ENCODE results near the gene OR6Y1.

Gene OR6Y1, protein sequence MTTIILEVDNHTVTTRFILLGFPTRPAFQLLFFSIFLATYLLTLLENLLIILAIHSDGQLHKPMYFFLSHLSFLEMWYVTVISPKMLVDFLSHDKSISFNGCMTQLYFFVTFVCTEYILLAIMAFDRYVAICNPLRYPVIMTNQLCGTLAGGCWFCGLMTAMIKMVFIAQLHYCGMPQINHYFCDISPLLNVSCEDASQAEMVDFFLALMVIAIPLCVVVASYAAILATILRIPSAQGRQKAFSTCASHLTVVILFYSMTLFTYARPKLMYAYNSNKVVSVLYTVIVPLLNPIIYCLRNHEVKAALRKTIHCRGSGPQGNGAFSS

DNA sequence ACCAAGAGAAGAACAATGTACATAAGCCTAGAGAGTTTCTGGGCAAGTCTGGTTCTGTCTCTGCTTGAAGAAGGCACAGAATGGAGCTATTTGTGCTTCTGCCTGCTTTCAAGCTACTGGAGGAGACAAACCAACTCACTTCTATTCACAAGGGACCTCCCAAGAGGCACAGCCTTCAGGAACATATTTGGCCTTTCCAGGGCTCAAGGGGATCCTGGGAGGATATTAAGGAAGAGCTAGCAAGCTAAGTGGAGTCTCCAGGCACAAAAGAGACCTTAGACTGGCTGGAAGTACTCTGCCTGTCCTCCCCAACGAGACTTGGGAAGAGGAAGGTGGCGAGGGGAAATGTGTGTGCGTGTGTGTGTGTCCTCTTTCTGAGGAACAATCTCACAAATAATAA is at the start of gene OR6Y1:
OR6Y1 (minus strand) TSS at position 54 of the 400 bp plus-strand sequence. CDS start 6,300 bp downstream, outside the sequence.
- no peak for DNase-seq

DNA sequence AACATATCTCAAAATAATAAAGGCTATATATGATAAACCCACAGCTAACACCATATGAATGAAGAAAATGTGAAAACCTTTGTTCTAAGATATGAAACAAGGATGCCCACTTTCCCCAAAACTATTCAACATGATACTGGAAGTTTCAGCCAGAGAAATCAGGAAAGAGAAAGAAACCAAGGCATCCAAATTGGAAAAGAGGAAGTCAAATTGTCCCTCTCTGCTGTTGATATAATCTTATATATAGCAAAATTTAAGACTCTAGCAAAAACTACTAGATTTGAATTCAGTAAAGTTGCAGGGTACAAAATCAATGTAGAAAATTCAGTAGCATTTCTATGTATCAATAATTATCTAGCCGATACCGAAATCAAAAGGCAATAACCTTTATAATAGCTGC is 46.5 kb upstream of the OR6Y1 start:
- no peak for DNase-seq

DNA sequence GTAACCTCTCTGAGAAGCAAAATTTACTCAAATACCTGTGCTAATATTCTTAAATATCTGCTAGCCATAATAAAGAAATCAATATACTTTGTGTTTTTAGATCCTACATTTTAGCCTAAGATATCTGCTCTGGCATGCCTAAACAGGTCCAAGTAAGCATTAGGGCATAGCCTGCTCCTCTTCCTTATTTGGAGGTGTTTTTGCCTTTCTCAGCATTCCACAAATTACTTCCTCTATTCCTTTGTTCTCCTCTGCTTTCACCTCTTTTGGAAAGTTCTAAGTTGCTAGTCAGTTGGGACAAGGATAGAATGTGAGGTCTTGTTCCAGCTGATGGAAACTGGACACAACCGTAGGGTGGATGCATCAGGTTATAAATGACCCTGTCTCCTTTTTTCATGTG is 32.7 kb upstream of the OR6Y1 start:
- DNase-seq: no peak

DNA sequence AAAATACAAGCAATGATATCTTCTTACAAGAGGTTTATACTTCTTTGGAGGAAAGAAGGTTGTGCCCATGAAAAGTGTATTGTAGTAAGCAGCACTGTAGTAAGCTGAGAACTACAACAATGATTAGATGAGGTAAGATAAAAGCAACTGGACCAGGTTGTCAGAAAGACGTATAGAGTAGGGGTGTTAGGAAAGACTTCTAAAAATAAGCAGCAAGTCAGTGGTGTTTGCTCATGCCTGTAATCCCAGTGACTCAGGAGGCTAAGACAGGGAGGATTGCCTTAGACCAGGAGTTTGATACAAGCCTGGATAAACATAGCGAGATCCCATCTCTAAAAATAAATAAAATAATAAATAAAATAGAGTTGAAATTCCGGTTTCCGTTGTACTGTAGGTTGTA is 29.8 kb upstream of the OR6Y1 start:
- DNase-seq: no peak

DNA sequence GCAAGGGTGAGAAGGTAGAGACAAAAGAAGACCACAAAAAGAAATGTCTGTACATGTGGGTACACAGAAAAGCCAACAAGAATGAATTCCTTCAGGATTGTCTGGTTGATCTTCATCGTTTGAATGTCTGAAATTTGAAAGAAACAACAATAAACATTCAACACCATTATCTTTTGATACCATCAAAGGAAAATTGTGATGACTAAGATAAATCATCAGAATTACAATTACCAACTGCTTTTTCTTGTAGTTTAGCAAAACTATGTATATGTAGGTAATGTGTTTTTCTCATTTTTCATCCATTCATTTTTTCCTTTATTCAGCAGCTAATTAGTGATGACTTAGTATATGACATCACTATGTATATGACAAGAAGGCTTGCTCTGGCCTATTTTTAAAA is 25.5 kb upstream of the OR6Y1 start, which contains the start of gene OR10X1:
OR10X1 (minus strand) TSS at position 167 of the 400 bp plus-strand sequence; CDS start at position 167, 0 bp downstream.
- DNase-seq: no peak

DNA sequence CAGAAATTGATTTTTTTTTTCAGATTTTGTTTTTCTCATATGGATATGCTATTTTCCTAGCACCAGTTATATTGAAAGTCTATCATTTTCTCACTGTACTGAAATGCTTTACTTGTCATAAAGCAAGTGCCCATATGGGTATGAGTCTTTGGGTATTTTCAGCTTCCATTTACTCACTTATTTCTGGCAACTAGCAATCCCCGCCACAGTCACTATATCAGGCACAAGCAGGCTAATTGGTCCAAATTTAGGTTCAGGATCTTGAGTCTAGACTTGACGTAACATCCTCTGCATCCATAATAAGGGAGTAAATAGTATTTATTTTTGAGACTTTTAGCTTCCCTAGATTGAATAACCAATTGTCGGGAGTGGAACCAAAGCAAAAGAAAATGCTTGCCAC is 23.4 kb upstream of the OR6Y1 start:
- DNase-seq: no peak

DNA sequence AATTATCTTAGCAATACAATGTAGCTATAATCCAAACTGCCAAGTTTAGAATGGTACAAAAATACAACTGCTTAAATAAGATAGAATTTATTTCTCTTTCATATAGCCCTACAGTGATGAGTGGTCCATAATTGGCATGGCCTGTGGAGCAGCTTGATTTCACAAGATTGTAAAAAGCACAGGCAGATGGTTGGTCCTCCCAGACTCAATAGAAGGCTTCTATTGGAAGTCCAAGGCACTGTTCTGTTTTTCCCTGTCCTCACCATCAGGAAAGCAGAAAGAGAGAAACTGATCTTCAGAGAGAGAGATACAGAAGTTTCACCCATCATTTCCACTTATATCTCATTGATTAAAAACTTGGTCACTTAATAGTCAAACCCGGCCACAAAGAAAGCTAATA is 18.0 kb upstream of the OR6Y1 start:
- DNase-seq: no peak

DNA sequence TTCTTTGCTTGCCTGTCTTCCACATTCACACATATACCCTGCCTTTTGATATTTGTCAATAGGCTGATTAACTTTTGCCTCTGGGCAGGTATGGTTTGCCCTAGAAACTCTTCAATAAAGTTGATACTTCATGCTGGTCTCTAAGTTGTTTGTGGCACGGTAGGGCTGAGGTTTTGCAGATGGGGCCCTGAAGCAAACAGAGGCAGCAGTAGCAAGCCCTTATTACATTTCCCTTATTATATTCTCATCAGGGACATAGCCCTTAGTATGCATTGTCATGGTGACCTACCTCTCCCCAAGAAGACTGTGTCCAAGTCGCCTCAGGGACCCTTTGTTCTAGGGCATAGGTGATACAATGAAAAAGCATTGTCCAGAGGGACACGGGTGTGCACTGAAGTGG is 16.3 kb upstream of the OR6Y1 start, which contains the start of gene OR6P1:
OR6P1 (minus strand) TSS at position 101 of the 400 bp plus-strand sequence. CDS start 6,976 bp downstream, outside the sequence.
- DNase-seq: no peak

DNA sequence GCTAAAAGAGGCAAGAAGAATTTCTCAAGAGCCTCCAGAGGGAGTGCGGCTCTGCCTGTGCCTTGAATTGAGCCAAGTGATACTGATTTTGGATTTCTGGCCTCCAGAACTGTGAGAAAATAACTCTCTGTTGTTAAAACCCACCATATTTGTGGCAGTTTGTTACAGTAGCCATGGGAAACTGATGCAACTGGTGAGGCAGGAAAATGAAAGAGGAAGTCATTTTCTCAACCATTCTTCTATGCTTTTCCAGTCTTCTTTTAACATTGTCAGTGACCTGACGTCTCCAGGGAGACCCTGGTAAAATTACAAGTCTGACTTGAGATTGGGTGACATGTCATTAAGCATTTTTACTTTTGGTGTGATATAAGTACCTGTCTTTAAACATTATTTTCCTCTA is 10.4 kb upstream of the OR6Y1 start:
- DNase-seq: no peak

DNA sequence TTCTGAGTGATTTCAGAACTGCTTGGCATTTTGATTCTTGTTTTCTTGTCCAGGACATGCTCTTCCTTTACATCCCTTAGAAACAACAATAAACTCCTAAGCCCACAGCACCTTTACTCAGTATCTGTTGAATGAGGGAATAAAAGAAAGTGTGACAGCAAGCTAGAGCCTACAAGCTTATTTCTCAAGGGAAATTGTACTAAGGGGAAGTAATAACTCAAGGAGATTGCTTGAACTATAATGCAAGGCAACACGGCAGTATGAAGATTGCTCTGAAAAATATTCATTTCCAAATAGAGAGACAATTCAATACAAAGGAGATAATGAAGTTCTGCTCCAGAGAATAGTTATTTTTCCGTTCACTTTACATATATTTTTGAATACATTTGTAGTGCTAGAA is 9.6 kb upstream of the OR6Y1 start:
- DNase-seq: no peak

DNA sequence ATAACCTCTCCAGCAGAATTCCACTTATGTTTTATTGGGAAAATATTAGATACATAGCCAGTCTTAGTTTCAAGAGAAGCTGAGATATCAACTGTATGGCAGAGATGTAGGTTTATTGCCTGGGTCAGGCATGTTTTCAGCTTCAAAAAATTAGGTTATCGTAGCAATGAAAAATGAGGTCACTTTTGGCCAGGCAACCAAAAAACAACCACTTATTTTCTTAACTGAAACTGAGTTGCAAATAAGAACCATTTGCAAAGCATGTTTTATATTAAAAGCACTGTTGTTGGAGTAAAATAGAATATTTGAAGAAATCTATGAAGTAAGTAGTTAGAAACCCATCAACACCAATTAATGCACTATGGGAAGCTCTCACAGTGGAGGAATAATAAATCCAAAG is 5.5 kb upstream of the OR6Y1 start:
- no peak for DNase-seq

DNA sequence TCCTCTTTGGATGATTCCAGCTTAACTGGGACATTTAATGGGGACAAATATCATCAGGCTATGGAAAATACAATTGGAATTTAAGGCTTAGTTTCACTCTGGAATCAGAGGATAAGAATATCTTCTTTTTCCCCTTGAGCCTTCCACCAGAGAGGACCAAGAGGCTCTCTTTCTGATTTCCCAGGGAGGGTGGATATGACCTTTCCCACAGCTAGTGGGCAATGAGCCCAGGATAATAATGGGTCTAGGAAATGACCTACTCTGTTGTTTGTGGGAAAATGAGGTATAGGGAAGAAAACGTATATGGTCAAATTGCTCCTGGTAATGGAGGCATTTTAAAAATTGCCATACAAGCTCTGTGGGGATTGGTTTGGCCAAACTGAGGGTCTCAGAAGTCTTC is 1.9 kb downstream of the OR6Y1 start:
- no peak for DNase-seq

DNA sequence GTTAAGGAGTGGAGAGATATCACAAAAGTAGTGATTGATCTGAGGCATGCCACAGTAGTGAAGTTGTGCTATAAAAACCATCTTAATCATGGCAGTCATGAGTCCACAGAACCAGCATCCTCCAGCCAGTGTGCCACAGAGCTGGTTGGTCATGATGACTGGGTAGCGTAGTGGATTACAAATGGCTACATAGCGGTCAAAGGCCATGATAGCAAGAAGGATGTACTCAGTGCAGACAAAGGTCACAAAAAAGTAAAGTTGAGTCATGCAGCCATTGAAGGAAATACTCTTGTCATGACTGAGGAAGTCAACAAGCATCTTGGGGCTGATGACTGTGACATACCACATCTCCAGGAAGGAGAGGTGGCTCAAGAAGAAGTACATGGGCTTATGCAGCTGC is 6.7 kb downstream of the OR6Y1 start:
- no peak for DNase-seq

DNA sequence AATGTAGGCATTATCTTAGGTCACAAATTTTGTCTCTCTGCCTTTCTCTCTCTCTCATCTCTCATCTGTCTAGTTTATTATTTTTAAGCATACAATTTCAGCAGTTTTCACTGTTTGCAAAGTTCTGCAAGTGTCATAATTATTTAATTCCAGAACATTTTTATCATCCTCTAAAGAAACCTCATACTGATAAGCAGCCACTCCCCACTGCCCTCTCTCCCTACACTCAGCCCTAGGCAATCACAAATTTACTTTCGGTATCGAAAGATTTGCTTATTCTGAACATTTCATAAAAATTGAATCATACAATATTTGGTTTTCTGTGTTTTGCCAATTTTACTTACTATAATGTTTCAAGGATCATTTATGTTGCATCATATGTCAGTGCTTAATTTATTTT is 16.6 kb downstream of the OR6Y1 start:
- DNase-seq: no peak

DNA sequence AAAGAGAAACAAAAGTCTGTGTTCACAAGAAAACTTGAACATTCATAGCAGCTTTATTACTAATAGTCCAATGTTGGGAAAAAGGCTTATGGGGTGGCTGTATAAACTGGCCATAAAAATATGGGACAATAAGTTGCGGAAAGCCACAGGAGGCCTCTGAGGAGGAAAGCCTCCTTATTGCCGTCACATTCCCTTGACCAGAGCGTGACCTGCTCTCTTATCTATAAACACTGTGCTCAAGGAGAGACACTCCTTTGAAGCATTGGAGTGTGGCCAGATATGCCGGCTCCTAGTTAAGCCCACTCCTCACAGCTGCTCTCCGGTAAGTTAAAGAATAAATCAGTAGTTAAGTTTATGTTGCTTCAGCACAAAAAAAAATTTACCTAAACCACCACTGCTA is 19.7 kb downstream of the OR6Y1 start:
- no peak for DNase-seq

DNA sequence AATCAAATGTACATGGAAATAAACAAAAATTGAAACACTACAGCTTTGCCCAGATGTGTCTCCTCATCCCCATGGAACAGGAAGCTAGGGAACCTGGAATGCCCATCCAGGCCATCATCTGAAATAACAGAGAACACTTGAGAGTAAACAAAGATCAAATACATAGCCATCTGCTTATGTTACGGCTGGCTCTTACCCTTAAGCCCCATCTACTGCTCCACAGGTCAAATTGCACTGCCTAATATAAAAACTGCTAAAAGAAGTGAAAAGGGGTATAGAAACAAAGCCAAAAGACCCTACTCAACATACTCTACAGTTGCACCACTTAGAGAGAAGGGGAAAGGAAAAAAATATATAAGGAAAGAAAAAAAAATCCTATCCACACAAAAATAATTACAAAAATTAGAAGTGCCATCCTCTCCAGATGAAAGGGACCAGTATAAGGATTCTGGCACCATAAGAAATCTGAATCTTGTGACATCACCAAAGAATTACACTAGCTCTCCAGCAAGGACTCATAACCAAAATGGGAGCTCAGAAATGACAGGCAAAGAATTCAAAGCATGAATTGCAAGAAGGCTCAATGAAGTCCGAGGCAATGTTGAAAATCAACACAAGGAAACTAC is 26.9 kb downstream of the OR6Y1 start:
- DNase-seq: no peak

DNA sequence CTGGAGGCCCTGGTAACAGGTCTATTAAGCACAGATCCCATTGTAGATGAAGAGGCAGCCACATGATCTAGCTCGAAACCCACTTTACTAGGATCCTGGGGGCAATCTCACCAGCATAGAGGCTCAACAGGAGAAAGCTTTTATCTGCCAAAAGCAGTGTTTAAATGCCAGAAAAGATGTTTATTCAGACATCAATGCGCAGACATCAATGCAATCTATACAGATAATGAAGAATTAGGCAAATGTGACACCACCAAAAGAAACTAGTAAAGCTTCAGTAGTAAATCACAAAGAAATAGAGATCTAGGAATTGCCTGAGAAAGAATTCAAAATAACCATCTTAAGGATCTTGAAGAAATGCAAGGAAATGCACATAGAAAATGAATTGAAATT is 32.5 kb downstream of the OR6Y1 start:
- no peak for DNase-seq

DNA sequence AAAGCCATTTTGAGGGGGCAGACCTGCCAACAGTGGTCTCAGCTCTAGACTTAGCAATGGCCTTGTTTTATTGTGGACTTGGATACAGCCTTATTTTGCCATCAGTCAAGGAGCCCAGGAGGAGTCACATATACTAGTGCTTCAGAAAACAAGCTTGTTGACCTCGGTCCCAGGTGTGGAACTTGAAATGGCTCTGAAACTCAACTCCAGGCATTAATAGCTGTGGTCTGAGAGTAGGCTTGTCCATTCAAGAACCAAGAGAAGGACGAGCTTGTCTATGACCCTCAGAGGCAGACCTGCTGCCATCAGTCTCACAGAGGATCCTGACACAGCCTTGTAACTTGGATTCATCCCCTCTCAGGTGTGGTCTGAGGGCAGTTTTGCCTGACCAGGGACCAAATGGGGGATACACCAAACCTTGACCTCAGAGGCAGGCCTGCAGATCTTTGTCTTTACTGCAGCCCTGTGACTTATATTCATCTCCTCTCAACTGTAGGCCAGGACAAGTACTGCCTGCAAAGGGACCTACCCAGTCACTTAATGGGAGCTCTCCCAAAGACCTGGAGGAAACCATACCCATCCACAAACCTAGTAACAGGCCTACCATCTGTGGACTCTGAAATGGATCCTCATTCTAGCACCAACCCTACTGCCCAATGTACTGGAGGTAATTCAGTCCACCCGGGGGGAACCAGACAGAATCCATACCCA is 33.1 kb downstream of the OR6Y1 start:
- DNase-seq: no peak

DNA sequence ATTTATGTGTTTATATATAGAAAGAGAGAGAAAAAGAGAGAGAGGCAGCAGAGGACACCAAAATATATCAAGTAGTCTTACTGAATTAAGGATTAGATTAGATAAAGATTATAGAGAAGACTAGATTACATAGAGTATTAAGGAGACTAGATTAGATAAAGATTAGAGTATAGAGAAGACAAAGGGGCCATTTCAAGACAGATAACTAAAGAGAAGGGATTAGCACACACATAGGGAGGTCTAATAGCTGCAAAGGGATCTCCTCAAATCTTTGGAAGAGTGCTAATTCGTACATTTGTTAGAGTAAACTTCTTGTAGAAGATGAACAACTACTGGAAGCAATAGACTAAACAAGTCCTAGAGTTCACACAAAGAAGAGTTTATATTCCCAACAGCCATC is 34.2 kb downstream of the OR6Y1 start:
- no peak for DNase-seq

DNA sequence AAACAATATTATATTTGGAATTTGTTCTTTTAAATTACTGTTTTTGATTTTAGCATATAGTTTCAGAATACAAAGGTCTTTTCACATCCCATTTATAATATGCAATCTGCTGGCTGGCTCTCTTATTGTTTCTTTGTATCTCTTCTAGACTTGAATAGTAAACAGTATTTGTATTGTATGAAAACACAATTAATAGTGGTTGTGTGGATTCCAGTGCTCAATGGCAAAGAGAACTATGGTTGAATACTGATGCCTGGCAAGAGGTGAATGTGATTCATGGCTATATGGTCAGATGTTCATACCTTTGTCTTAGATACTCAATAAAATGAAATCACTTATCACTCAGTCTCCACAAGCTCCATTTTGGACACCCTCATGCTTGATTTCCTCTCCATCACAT is 37.2 kb downstream of the OR6Y1 start:
- DNase-seq: no peak

DNA sequence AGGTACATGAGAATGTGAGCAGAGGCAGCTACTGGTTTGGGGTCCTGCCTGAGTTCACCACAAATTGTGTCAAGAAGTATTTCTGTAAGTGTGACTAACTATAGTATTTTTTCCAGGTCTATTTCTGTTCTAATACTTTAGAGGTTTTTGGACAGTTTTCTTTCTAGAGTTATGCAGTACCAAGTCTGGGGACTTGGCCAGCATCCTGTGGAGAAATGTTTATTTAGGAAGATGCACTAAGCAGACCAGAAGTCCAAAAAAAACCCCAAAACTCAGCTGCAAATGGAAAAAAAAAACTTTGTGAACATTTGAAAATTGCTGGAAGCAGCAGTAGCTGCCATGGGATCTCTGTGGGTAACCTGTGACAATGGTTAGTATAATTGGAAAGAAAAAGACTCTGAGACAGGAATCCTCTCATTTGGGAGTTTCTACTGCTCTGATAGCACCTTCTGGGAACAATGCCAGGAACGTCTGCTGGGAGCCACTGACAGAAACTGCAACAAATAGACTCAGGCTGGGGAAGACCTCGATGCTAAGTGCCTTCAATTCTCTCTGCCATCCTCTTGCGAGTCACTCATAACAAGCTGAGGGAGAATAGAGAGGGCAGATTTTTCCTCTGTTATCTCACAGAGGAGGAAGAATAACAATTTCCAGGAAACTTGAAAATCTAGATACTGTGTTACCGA is 44.6 kb downstream of the OR6Y1 start:
- no peak for DNase-seq

DNA sequence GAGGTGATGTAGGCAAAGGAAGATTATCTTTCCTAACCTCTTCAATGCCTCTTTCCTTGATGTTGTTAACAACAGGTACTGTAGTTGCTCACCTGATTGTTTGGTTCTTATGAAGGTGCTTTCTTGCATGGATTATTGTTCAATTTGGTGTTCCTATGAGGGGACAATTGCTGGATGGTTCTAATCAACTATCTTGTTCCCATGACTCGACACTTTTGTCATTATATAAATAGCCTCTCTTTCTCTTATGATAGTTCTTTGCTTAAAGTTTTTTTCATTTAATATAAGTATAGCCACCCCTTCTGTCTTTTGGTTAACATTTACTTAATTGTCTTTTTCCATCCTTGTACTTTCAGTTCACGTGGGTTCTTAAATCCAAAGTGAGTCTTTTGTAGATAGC is 46.7 kb downstream of the OR6Y1 start:
- no peak for DNase-seq

DNA sequence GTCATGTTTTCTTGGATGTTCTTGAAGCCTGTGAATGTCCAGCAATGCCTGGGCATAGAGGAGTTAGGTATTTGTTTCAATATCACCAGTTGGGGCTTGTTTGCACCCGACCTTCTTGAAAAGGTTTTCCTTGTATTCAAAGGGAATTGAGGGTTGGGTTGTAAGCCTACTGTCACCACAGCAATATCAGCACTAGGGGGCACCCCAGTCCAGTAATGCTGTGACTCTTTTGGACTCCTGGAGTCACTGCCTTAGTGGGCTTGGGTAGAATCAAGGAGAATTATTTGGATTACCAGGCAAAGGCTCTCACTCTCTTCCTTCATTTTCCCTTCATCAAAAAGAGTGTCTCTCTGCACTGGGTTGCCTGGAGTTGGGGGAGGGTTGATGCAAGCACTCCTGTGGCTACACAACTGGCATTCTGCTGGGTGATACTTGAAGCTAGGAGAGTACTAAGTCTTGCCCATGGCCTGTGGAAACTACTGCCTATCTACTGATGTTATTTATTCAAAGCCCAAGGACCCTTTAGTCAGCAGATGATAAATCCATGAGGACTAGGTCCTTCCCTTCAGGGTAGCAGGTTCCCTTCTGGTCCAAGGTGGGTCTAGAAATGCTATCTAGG is 47.7 kb downstream of the OR6Y1 start:
- peak; percentile 59 to 60 for DNase-seq
